HG03066 (cell line): Measurements from ENCODE around the gene THOP1.

Source experiments
- ATAC-seq: cut with Tn5 transposase; IDR thresholded peaks from one replicate; pipeline ENCODE4 v1.9.1; 2021; ENCODE audit warnings: low read depth; ENCODE audit not compliant: unreplicated experiment

The THOP1 gene

DNA sequence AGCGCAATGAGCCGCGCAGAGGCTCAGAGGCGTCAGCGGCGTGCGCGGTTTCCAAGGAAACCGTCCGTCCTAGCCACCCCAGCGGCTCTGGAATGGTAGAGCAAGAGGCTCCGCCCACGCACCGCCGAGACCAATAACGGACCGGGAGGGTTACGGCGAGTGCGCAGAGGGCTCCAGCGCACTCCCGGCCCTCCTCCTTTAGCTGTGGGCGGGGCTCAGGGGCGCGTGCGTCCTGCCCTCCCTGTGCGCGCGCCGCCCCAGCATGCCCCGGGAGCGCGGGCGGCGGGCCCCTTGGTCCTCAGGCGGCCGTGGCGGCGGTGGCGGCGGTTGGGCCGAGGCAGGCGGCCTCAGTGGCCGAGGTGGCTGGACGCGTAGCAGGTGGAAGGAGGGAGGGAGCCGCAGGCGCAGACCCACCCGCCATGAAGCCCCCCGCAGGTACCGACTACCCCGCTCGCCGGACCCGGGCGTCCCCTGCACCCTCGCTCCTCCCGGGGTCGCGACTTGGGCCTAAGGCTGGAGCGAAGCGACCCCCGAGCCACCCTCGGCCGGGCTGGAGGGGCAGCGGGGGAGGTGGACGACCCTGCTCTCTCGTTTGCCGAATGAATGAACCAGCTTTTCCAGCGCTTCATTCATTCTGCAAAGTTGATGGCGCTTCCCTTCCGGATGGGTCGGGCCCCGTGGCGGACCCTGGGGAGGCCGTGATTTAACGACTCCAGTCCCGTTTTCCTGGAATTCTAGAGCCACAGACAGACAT is at the start of gene THOP1:
Gene THOP1, plus strand, starts transcription at position 260 of the 754 bp plus-strand sequence. Its CDS starts 160 bp downstream, at position 420.
- ATAC-seq: peak; percentile 51

DNA sequence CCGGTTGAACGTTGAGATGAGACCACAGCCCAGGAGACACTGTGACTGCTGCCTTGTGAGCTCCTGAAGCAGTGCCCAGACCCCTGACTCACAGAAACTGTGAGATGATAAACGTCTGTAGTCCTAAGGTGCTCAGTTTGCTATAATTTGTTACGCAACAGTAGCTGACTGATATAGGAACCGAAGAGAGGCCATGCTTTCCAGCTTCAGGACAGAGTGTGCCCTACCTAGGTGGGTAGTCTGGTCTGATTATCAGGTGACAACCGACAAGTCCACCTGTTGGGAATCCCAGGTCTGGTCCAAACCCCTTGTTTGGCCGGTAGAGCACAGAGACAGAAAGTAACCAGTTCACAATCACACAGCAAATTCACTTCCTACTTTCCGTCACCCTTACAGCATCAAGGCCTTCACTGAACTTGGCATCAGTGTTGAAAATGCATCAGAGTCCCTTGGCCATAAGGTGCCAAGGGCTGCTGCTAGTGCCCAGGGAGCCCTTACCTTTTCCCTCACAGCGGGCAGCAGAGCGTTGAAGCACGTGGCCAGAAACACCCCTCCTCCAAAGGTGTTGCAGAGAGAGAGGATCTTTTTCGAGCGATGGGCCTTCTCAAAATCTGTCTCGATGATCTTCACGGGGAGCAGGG is 48.6 kb upstream of the THOP1 start:
- ATAC-seq: no peak

DNA sequence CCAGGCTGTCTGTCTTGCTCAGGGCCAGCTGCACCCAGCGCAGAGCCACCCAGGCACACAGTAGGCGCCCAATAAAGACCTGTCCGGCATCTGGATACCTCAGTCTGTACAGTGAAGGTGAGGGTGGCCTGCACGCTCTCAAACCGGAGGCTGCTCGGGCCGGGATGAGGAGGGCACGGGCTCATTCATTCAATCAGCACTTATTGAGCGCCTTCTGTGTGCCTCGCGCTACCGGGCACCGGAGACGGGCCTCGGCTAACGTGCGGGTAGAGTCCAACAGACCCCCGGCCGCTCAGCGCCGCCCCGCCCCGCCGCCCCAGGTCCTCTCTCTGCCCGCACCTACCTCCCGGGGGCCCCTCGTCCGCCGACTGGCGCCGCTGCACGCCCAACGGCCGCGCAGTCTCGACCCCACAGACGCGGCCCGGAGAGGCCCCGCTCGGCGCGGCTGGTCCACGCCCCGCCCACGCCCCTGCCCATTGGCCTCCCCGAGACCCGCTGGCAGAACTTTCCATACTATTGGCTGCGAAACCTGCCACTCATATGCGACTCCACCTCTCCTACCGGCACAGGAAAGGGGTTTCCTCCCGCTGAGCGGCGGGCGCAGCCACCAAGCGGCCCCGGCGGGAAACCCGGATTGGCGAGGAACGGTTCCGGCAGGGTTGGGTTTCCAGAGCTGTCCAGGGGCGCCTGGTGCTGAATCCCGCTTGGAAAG is 45.5 kb upstream of the THOP1 start, which contains the start of gene SLC39A3:
Gene SLC39A3, minus strand, starts transcription at position 416 of the 712 bp plus-strand sequence. CDS start 2,760 bp downstream, outside the sequence.
- peak; percentile 92 for ATAC-seq

DNA sequence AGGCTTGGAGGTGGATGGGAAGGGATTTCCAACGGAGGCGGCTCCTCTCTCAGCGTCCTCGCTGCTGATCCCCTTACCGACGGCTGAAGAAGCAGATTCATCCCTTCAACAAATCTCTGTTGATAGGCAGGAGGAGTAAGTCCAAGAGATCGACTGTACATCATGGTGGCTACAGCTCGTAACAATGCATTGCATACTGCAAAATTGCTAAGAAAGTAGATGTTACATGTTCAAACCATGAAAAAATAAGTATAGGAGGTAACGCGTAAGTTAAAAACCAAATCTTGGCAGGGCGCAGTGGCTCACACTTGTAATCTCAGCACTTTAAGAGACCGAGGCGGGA is 45.0 kb upstream of the THOP1 start:
- ATAC-seq: no peak

DNA sequence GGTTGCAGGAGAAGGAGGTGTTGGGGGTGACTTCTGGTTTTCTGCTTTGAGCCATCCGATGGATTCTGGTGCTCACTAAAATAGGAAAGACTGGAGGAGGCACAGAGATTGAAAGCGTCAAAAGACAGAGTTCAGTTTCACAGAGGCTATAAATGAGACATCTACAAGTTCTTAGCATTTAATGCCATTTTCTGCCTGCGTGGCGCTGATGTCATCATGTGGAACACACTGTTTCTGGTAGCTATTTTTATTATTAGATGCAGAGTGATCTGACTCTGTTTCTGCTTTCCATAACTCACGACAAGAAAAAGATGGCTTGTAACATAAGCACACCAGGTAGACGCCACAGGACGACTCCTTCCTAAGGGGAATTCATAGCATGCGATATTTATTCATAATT is 42.2 kb upstream of the THOP1 start:
- no peak for ATAC-seq

DNA sequence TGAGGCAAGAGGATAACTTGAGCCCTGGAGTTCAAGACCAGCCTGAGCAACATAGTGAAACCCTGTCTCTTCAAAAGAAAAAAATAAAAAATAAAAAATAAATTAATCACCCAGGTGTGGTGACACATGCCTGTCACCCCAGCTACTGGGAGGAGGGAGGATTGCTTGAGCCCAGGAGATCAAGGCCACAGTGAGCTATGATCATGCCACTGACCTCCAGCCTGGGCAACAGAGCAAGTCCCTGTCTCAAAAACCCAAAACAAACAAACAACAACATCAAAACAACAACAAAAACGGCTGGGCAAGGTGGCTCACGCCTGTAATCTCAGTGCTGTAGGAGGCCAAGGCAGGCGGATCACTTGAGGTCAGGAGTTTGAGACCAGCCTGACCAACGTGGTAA is 41.2 kb upstream of the THOP1 start:
- no peak for ATAC-seq

DNA sequence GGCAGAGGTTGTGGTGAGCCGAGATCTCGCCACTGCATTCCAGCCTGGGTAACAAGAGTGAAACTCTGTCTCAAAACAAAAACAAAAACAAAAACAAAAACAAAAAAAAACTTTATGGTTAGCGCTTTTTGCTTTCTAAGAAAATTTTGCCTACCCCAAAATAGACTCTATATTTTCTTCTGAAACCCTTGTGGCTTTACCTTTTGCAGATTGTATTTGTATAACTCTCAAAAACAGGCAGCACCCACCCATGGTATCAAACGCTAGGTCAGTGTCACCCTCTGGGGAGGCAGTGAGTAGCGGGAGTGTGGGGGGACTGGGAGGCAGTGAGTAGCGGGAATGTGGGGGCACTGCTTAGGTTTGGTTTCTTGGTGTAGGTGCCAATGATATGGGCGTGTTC is 38.0 kb upstream of the THOP1 start:
- ATAC-seq: no peak

DNA sequence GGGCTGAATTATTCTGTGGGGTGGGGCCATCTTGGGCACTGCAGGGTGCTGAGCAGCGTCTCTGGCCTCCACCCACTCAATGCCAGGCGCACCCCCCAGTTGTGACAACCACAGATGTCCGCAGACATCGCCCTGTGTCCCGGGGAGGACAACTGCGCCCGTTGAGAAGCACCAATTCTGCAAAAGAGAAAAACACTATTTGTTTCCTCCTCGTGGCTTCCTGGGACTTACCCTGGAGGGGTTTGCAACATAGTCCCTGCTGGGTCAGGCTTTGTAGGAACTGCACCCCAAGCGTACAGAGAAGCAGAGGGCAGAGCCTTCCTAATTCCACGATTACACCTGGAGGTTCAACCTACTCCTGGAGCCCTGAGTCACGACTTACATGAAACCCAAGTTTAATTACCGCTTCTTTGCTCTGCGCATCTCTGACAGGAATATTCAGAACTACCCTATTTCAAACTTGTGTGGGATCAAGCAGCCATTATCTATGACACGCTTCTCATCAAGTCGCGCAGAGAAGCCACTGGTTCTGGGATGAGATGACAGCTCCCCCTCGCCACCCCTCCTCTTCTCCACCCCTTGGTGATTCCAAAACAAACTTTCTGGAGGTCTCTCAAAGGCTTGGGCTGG is 34.4 kb upstream of the THOP1 start:
- no peak for ATAC-seq

DNA sequence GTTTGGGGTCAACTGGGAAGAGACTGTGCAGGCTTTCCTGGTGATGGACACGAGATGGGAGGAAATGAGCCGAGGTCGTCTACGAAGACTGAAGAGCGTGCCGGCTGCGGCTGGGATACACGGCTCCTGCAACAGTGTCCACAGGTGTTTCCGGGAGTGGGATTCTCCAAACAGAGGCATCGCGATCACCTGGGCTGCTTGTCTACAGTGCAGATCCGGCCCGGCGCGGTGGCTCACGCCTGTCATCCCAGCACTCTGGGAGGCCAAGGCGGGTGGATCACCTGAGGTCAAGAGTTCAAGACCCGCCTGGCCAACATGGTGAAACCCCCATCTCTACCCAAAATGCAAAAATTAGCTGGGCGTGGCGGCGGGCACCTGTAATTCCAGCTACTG is 33.9 kb upstream of the THOP1 start:
- ATAC-seq: no peak

DNA sequence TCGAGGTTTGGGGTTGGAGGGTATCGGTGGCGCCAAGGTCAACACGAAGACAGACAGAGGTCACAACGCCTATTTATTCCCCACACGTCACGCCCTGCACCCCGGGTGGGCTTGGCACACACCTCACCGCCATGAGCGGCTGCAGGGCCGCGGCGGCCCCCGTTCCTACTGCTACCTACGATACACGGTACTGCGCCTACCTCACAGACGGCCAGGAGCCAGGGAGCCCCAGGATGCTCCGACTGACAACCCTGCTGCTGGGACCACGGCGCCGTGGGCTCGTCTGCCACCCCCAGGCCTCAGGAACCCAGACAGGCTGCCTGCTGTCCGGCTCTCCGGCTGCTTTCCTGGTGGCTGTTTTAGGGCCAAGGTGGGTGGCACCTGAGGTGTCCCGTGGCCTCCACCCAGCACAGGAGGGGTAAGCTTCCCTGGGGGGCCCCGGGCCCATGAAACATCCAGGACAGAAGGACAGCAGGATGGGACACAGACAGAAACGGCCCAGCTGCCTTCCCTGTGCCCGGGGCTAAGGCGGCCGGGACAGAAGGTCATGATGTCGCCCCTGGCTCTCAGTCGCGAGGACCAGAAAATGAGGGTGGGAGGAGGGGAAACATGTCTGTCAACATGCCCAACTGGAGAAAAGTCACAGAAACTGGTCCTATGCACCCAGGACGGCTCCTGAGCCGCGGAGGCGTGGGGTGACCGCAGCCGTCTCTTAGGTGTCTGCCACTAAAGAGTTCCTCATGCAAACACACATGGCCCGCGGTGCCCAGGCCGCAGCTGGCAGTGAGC is 30.4 kb upstream of the THOP1 start:
- no peak for ATAC-seq

DNA sequence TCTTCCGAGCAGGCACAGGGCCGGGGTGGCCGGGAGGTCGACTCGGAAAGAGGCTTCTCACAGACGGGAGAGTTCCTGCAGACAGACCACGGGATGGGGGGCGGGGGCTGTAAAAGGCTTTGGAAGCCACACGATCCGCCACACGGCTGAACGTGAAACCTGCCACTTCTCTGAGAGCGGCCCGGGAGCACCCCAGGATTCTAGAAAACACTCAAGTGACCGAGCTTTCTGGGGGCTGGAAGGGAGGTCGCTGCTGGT is 29.9 kb upstream of the THOP1 start:
- ATAC-seq: no peak

DNA sequence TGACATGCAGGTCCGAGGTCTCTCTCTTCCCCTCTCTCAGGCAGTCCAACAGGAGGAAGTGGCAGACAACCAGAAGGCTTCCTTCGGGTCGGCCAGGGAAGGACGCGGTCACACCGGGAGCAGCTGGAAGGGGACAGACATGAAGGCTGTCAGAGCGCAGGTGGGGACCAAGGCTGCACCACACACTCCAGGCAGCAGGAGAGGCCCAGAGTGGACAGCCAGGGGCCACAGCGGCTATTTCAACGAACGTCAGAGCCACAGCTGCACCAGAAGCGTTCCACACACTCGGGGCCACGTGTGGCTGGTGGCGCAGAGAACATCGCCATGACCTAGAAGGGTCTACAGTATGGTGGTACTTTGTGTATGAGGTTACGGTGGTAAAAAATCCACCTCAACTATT is 29.5 kb upstream of the THOP1 start:
- ATAC-seq: no peak

DNA sequence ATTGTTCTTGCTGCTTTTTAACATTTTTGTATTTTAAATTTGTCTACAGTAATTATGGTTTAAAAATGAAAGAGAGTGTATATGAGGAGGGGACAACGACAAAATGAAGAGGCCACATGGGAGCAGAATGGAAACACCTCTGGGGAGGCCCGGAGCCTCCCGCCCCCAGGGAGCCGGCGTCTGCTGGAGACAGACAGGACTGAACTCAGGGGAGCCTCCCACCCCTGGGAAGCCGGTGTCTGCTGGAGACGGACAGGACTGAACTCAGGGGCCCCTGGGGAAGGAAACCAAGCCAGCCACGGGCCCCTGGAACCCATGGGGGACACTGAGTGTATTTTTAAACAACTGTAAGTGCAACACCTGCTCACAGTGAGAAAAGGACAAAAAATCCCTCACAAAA is 28.8 kb upstream of the THOP1 start:
- ATAC-seq: no peak

DNA sequence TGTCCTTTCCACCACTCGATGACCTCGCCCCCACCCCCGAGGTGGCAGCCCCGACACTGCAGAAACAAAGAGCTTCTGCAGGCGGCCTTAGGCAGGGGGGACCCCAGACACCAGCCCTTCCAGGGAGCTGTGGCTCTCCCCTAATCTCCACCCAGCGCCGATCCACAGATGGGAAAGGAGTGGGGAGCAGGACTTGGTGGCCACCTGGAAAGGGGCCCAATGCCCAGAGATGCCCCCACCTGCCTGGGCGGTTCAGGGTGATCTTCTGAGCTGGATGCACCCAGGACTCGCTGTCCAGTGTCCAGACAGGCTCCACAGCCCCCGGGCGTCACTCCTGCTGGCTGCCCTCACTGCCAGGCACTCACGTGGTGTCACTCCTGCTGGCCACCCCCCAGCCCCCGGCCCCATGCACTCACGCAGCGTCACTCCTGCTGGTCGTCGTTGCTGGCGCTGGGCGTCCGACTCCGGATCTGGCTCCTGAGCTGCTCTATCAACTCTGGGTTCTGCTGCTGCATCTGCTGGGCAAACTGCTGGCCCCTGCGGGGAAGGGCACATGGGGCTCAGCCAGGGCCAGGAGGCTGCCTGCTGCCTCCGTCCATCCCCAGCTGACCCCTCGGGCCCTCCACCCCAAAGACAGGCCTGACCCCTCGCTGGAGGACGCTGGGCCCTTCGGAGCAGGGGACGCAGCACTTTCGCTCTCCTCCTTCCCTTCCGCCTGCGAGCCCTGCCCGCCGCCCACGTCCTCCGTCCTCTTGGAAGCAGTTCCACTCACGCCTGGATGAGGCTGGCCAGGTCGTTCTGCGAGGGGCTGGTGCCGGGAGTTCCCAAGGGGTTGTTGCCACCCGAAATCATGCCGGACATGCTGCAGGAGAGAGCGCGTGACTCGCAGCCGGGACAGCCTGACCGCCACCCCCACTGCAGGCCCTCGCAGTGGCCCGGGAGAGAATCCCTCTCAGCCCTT is 28.1 kb upstream of the THOP1 start:
- no peak for ATAC-seq

DNA sequence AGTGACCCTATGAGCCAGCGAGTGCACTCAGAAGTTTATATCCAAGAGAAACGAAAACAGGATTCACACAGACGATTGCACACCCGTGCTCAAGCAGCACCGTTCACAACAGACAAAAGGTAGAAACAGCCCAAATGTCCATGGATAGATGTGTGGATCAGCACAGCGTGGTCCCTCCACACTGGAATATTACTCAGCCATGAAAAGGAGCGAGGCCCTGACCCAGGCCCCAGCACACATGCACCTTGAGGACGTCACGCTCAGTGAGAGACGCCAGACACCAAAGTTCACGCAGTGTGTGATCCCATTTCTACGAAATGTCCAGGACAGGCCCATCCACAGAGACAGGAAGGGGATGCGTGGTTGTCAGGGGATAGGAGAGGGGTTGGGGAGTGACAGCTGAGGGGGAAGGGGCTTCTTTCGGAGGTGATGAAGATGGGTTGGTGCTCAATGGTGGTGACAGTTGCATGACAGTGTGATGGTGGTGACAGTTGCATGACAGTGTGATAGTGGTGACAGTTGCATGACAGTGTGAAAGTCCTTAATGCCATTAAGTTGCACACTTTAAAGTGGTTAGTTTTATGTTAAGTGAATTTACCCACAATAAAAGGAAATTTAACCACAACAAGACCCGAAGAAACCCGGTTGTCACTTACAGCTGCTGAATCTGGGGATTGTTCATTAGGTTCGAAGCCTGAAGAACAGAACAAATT is 26.5 kb upstream of the THOP1 start:
- ATAC-seq: no peak

DNA sequence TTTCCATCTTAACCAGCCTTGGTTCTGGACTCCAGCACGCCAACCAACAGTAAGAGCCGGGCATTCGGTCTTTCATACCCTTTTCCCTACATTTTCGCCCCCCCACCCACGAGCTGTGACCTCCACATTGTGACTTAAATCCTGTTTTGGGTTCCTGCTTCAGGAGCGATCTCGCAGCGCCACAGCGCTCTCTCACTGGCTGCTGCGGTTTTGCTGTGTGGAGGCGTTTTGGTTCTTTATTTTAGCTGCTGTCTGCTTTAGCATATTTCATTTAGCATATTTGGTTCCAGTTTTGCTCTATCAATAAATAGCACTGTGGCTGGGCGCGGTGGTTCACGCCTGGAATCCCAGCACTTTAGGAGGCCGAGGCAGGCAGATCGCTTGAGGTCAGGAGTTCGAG is 25.9 kb upstream of the THOP1 start:
- no peak for ATAC-seq

DNA sequence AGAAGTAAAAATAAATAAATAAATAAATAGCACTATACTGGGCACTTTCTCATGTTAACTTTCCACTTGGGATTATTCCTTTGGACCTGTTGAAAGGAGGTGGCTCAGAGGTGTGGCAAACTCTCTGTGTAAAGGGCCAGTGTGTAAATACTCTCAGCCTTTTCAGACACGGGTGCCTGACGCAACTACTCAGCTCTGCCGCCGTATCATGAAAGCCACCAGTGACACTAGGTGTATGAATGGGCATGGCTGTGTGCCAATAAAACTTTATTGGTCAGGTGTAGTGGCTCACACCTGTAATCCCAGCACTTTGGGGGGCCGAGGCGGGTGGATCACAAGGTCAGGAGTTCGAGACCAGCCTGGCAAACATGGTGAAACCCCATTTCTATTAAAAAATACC is 25.3 kb upstream of the THOP1 start:
- ATAC-seq: no peak

DNA sequence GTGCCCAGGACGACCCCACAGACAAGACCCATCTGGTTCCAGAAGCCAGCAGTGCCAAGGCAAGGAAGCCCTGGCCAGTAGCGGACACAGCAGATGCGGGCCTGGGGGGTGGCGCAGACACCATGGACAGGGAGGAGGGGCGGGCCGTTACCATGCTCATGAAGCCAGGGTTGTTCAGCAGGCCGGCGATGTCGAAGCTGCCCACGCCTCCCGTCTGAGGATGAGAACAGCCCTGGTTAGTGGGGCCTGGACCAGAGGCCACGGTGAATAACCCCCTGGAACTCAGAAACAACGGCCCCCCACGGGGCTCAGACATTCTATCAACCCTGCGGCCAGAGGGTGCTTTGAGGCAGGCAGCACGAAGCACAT is 24.0 kb upstream of the THOP1 start:
- no peak for ATAC-seq
